22Rv1 (cell line): Measurements from ENCODE around the gene SFRP2.

ENCODE experiments used
- H3K27ac ChIP-seq: fragments of 450-650 bp; 2 replicates; pipeline ENCODE4 v1.5.1; 2017
- CTCF ChIP-seq: fragments of 450-650 bp; IDR thresholded peaks from 2 replicates; pipeline ENCODE4 v1.5.1; 2017; ENCODE audit warnings: mild to moderate bottlenecking
- ZFX ChIP-seq: fragments of 450-650 bp; IDR thresholded peaks from 2 replicates; pipeline ENCODE4 v1.6.1; 2017; ENCODE audit warnings: antibody characterized with exemption, borderline replicate concordance

Gene SFRP2

DNA sequence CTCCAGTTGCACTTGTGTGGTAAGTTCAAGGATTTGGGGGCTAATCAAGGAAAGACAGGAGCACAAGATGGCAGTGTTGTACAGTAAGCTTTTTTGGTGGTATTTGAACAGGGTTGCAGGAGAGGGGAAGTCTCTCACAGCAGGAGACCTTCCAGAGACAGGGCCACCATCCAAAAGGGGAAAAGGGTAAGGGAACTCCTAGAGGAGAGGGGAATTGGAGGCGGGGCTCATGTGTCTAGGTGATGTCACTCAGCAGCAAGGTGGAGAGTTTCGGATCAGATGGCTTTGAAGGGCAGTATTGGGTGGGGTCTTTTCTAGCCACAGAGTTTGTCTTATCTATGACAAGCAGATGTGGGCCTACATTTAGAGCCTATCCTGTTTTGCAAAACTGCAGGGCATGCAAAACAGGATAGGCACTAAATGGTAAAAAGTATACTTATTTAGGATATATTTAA is 15.6 kb downstream of the SFRP2 start:
- H3K27ac ChIP-seq, result no peak overlapping the region
- TF ChIP-seq ZFX, result no peak
- TF ChIP-seq CTCF, result no peak

GRCh38 chr4:153771046-153771445 is 17.8 kb downstream of the SFRP2 start:
- TF ChIP-seq CTCF (no peak), ZFX (no peak)
- H3K27ac ChIP-seq, result no peak overlapping the region

DNA sequence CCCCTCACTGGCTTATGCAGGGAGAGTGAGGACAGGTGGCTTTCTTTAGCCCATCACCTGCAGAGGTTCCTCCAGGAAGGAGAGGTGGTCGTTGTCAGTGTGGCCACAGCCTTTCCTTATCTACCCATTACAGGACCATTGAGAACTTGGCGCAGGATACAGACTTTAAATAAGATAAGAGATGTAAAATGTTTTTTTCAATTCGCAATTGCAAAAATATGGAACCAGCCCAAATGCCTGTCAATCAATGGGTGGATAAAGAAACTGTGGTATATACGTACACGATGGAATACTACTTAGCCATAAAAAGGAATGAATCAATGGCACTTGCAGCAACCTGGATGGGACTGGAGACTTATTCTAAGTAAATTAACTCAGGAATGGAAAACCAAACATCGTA is 22.1 kb downstream of the SFRP2 start:
- H3K27ac ChIP-seq, result peak overlapping the region; percentile 44; the same call in 1 of the 2 replicates
- TF ChIP-seq CTCF (no peak), ZFX (no peak)

GRCh38 chr4:153765894-153766293 is 23.0 kb downstream of the SFRP2 start:
- H3K27ac ChIP-seq, result peak overlapping the region; percentile 44
- TF ChIP-seq CTCF (no peak), ZFX (no peak)

DNA sequence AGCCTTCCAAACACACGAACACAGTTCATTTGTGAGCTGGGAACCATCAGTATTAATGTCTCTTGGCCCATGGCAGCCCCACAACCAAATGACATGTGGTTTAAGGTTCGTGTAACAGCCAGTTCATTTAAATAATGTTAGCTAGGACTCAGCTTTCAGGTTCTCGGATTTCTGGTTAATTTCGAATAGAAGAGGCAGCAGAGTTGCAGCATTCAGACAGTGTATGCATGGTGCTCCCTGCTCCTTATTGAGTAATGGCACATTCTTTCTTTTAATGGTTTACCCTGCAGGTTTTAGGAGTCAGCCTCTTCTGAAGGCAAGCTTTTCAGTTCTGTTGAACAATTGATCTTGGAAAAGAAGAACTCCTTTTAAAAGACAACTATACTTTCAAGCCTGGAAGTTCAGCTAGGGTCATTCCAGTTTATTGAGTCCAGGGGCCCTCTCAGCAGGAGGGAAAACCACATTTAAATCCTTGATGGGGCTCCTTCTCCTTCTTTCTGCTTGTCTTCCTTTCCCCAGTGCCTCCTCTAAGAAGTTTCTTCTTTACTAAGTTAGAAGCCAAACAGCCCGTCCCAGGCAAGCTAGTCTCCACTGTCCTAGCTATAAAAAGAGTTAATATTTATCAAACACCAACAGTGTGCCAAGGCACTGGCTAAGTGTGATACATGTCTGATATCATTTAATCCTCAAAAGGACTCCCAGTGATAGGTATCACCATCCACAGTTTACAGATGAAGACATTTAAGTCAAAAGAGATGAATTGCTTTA is 24.1 kb downstream of the SFRP2 start:
- no peak overlapping the region for H3K27ac ChIP-seq
- TF ChIP-seq CTCF (no peak), ZFX (no peak)

DNA sequence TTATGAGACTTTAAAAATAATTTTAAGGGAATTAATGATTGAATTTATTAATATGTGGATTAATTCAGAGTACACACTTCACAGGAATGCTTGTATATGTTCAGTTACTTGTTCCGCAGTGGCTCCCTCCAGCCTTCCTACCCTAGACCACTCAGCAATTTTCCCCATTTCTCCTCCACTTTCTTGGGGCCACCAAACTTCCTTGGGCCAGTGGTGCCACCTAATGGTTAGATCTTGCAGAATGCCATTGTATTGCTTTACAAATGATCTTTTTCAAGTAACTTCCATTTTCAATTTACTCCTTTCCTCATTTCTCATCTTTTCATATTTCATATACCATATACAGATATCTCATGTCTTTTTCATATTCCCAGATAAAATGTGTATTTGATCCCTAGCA is 25.5 kb downstream of the SFRP2 start:
- no peak overlapping the region for H3K27ac ChIP-seq
- TF ChIP-seq CTCF (no peak), ZFX (no peak)
